Lower leg skin (tissue), 4 donors: ENCODE results near the gene APOB. TPM values are rescaled to one million over a fixed set of nuclear protein-coding genes. Genes with fewer than 3 reads are reported as not detected.

ENCODE experiments used
- DNase-seq, 2 donors: peaks; one replicate each; pipeline ENCODE4 v3.0.0-alpha.2; 2019; ENCODE audit warnings: low spot score in 2 of 2
- H3K4me3 ChIP-seq: fragments of 200-600 bp; sonication (generic); 2 replicates; pipeline ENCODE4 v1.5.1; 2017; ENCODE audit warnings: mild to moderate bottlenecking, low read depth; ENCODE audit not compliant: poor library complexity, severe bottlenecking
- POLR2A ChIP-seq, 2 donors: fragments of 450-650 bp; IDR thresholded peaks; one replicate each; pipeline ENCODE4 v1.6.1; 2016 to 2017; ENCODE audit warnings: antibody characterized with exemption in 2 of 2, mild to moderate bottlenecking in 1 of 2, moderate library complexity in 1 of 2
- WGBS, 2 donors: methylation state at CpG; one replicate each; pipeline ENCODE4 v1.1.5; 2018; 5-methylcytosine and 5-hydroxymethylcytosine counted together
- intact Hi-C: fragments of 100-400 bp; cut with DNase I; formaldehyde crosslinking; loops from one replicate; pipeline ENCODE4 v1.15.0; 2023; ENCODE audit warnings: low total_unique reads
- total RNA-seq, 4 donors: library from RNA; depleted of rRNA; stranded (reverse); fragments of >200 nt; gene quantifications; one replicate each; pipeline ENCODE4 v1.1.0, GENCODE V29; 2016
- TF ChIP-seq, protein P1 (sequence below), 3 donors: fragments of 450-650 bp; IDR thresholded peaks; one replicate each; pipeline ENCODE4 v1.5.1; 2016; ENCODE audit warnings: antibody characterized with exemption in 3 of 3, mild to moderate bottlenecking in 3 of 3, moderate library complexity in 2 of 3

The APOB gene
- total RNA-seq, 4 donors from 2014 or later: 2.2 to 3.2 (median 2.3) TPM

- DNase-seq: no peak
- intact Hi-C loops: loop anchor here (10.0 kb wide), 1 partner anchor 75 kb away; no protein-coding TSS in a partner anchor
- 63 to 69% methylated on average over 10 of the region's 10 CpGs for WGBS, 2 donors
- TF ChIP-seq, protein P1, sequence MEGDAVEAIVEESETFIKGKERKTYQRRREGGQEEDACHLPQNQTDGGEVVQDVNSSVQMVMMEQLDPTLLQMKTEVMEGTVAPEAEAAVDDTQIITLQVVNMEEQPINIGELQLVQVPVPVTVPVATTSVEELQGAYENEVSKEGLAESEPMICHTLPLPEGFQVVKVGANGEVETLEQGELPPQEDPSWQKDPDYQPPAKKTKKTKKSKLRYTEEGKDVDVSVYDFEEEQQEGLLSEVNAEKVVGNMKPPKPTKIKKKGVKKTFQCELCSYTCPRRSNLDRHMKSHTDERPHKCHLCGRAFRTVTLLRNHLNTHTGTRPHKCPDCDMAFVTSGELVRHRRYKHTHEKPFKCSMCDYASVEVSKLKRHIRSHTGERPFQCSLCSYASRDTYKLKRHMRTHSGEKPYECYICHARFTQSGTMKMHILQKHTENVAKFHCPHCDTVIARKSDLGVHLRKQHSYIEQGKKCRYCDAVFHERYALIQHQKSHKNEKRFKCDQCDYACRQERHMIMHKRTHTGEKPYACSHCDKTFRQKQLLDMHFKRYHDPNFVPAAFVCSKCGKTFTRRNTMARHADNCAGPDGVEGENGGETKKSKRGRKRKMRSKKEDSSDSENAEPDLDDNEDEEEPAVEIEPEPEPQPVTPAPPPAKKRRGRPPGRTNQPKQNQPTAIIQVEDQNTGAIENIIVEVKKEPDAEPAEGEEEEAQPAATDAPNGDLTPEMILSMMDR (IDR thresholded peaks at IDR 0.05): no peak
- TF ChIP-seq POLR2A (IDR thresholded peaks at IDR 0.05): no peak
- H3K4me3 ChIP-seq: no peak overlapping the region
These were observed 3.9 kb downstream of the APOB start for GRCh38 chr2:21039979-21040467.

DNA sequence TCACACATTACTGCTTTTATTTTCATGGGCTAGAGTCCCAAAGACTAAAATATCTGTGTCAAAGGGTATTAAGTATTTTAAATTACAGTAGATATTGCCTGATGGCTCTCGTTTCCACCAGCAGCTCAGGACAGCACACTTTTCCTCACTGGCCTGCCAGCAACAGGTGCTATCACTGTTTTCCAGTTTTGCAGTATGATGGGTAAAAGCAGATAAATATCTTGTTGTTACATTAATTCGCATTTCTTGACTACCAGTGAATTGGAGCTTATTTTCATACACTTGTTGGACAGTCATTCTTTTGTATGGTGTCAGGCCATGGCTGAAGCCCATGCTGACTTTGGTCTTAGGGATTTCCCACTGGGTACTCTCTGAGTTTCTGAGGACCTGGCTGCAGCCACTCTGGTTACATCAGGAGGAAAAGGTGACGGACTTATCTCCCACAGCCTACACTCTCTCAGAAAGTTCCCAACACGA is 4.8 kb downstream of the APOB start:
- TF ChIP-seq POLR2A (IDR thresholded peaks at IDR 0.05): no peak
- TF ChIP-seq, protein P1 (IDR thresholded peaks at IDR 0.05): no peak
- intact Hi-C loops: no loop called here
- WGBS, 2 donors: 48 to 69% methylated on average over 4 of the region's 4 CpGs
- no peak overlapping the region for H3K4me3 ChIP-seq
- DNase-seq: no peak

GRCh38 chr2:21038403-21039073 is 5.3 kb downstream of the APOB start:
- 64 to 65% methylated on average over 4 of the region's 4 CpGs for WGBS, 2 donors
- no peak overlapping the region for H3K4me3 ChIP-seq
- intact Hi-C loops: no loop called here
- TF ChIP-seq, protein P1 (IDR thresholded peaks at IDR 0.05): no peak
- no peak for TF ChIP-seq POLR2A (IDR thresholded peaks at IDR 0.05)
- DNase-seq: no peak

DNA sequence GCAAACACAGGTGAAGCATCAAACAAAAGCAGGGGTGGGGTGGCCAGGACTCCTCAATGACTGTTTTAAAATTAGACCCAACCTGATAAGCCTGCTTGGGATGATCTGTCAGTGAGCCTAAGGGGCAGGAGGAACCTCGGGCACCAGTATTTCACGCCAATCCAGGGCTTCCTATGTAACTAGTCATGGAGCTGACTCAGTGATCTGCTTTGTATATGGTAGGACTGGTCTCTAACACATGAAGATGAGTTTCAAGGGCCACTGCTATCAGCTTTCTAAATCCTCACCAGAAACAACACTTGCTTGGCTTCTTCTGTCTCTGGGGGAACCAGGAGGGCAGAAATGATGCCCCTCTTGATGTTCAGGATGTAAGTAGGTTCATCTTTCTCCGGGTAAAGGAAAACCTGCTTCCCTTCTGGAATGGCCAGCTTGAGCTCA is 6.2 kb downstream of the APOB start:
- DNase-seq: no peak
- TF ChIP-seq, protein P1 (IDR thresholded peaks at IDR 0.05): no peak
- no peak for TF ChIP-seq POLR2A (IDR thresholded peaks at IDR 0.05)
- no peak overlapping the region for H3K4me3 ChIP-seq
- 56 to 67% methylated on average over 3 of the region's 3 CpGs for WGBS, 2 donors
- intact Hi-C loops: no loop called here

DNA sequence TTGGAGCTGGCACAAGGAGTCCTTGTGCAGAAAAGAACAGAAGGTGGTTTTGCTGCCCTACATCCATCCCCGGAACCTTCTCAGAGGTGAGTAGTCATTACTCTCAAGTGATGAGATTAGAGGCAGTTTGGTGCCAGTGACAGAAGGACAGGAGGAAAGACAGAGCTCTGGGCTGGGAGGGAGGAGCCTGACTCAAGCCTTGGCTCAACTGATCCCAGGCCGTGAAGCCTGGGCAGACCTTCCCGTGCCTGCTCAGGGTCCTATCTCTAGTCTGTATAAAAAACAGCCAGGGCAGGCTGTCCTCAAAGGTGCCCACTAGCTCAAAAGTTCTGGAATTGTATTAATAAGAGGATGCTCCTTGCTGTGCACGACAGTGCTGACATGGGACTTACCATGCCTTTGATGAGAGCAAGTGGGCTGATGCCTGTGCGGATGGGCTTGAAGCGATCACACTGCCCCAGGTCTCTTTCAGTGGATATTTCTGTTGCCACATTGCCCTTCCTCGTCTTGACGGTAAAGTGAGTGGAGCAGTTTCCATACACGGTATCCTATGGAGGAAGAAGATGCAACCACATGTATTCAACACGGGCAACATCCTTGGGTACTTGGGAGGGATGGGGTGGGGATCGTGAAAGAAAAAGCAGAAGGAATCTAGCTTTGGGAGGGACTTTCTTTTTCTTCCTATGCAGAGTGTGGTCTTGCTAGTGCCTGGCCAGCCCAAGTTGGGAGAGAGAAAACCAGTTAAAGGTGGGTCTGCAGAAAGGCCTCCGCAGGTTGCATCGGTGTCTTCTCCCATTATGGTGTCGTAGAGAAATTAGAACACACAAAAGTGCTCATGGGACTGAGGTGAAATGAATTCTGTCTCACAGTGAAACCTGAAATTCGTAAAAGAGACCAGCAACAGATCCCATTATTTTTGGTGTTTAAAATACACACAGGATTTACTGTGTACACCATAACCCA is 6.9 kb downstream of the APOB start:
- H3K4me3 ChIP-seq: no peak overlapping the region
- DNase-seq: no peak
- intact Hi-C loops: no loop called here
- 92 to 93% methylated on average over 15 of the region's 15 CpGs for WGBS, 2 donors
- no peak for TF ChIP-seq POLR2A (IDR thresholded peaks at IDR 0.05)
- TF ChIP-seq, protein P1 (IDR thresholded peaks at IDR 0.05): no peak
